GM12891 (cell line): ENCODE data around the gene RGS17.

Source experiments
- PAX5 ChIP-seq: IDR thresholded peaks from 2 replicates; pipeline ENCODE4 v1.6.1; 2011; ENCODE audit warnings: low read length, moderate library complexity, mild to moderate bottlenecking; ENCODE audit not compliant: insufficient read depth, severe bottlenecking
- POLR2A ChIP-seq: IDR thresholded peaks from 2 replicates; pipeline ENCODE4 v1.6.1; 2011; ENCODE audit warnings: low read depth, low read length, control low read depth
- POLR2AphosphoS5 ChIP-seq: IDR thresholded peaks from 2 replicates; pipeline ENCODE4 v1.6.1; 2011; ENCODE audit warnings: low read depth, low read length, control low read depth
- POU2F2 ChIP-seq: IDR thresholded peaks from 2 replicates; pipeline ENCODE4 v1.6.1; 2011; ENCODE audit warnings: low read depth, mild to moderate bottlenecking, control low read depth, low read length, moderate library complexity
- SPI1 ChIP-seq: IDR thresholded peaks from 2 replicates; pipeline ENCODE4 v1.6.1; 2011; ENCODE audit warnings: low read depth, low read length, control low read depth
- TAF1 ChIP-seq: IDR thresholded peaks from 2 replicates; pipeline ENCODE4 v1.6.1; 2011; ENCODE audit warnings: low read depth, low read length, control low read depth

GRCh38 chr6:153103319-153103655 lies 27.8 kb downstream of the RGS17 start:
- TF ChIP-seq TAF1 (no peak), SPI1 (no peak), POLR2A (no peak), POLR2AphosphoS5 (no peak), POU2F2 (no peak), PAX5 (no peak)
